Heart left ventricle (tissue), 13 donors: ENCODE data around the gene PAEP.

ENCODE experiments used
- CTCF ChIP-seq, 12 donors: fragments of 200-600 bp; sonication (generic) in 4 of 12; IDR thresholded peaks; one replicate each; pipeline versions ENCODE4 v1.5.0 to v1.8.0; 2018 to 2022; ENCODE audit warnings: antibody characterized with exemption in 12 of 12, mild to moderate bottlenecking in 5 of 12
- POLR2A ChIP-seq, 2 donors: fragments of 450-650 bp; IDR thresholded peaks; one replicate each; pipeline ENCODE4 v1.6.1; 2017; ENCODE audit warnings: antibody characterized with exemption in 2 of 2, mild to moderate bottlenecking in 2 of 2, moderate library complexity in 2 of 2
- donor health status: ischemic (EF 13 %, LVEDD 7.1; RV severe dilation, severe dysfunction).
- donor health status: DM: no; HTN: yes; CAD: no.
- donor health status: DM: no; HTN: no; CAD: no.
- donor health status: ischemic (EF 25% LVEDD 6.9; RV normal size, moderate dysfunction).
- donor health status: ischemic (EF 25% LVEDD 5.7; RV mildly dilated, moderate dysfunction).
- donor health status: ischemic (EF 35%, LVEDD 5.7; RV mildly dilated, moderate dysfunction).
- donor health status: nonischemic (EF 11% LVEDD 7.7; RV severe dilation, severe dysfunction).
- donor health status: DM: yes; HTN: yes; CAD: no.
- donor health status: PGD.
- donor health status: ischemic (EF 29% LVEDD 5.4; RV normal size, mild dysfunction).
- donor health status: nonischemic (EF 23%, LVEDD 6.1; RV moderate dilation, normal function).

GRCh38 chr9:135533674-135534073, 27.9 kb upstream of the PAEP start:
- TF ChIP-seq CTCF (IDR thresholded peaks at IDR 0.05) (no peak), POLR2A (IDR thresholded peaks at IDR 0.05) (no peak)
